Measurements from ENCODE around the gene C2orf72. TPM values are rescaled to one million over a fixed set of nuclear protein-coding genes. Genes with fewer than 3 reads are reported as not detected.

Gene C2orf72
- total and polyA plus RNA-seq, 2 of the 4 experiments (the other 2 are of a cell fraction), result 0.09 to 0.18 TPM

DNA sequence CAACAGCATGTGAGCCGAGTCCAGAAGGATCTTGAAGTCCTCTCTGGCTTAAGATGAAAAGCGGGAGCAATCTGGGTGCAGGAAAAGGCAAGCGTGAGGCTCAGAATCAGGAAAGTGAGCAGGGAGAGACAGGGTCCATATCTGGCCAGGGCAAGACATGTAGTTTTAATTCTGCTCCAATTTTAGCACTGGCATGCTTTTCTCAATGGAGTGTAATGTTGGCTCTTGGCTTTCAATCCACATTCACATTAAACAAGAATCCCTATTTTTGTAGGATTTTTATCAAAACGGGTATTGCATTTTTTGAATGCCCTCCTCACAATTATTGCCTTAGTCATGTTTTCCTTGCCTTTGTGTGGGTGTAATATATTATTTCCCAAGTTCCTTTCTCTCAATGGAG, 35.4 kb upstream of the C2orf72 start:
- Histone ChIP-seq H3K4me1 (ENCODE audit: control insufficient read depth, insufficient read depth, low read length) (no peaks in the 10 kb centered on the region), H2BK120ac (ENCODE audit: low read depth, low read length) (no peak overlapping the region), H3K4me2 (ENCODE audit: low read depth, low read length) (no peak overlapping the region), H3K27ac (ENCODE audit: insufficient read depth, low read length) (no peak overlapping the region), H2BK20ac (ENCODE audit: low read depth, low read length) (no peak overlapping the region), H3K27me3 (ENCODE audit: control insufficient read depth, insufficient read depth, low read length) (peaks cover 27% of the 10 kb centered on the region), H3K23ac (ENCODE audit: low read depth, low read length) (no peak overlapping the region), H2BK5ac (ENCODE audit: low read depth, low read length, poor library complexity, severe bottlenecking) (no peak overlapping the region), H3K4me3 (ENCODE audit: insufficient read depth, low read depth, low read length) (no peak overlapping the region), H2AK5ac (ENCODE audit: low read depth, low read length) (no peak overlapping the region), H3K36me3 (ENCODE audit: control insufficient read depth, insufficient read depth, low read length) (no peaks in the 10 kb centered on the region), H3K79me1 (ENCODE audit: low read depth in 1 of 2, low read length in 2 of 2) (no peaks in the 10 kb centered on the region), H2BK15ac (ENCODE audit: low read depth, low read length) (no peak overlapping the region), H3K14ac (replicated peaks; ENCODE audit: low read depth, low read length) (no peak overlapping the region), H4K8ac (ENCODE audit: low read depth in 2 of 2, low read length in 2 of 2) (no peak overlapping the region), H4K20me1 (ENCODE audit: insufficient read depth, low read length) (no peaks in the 10 kb centered on the region), H4K91ac (ENCODE audit: insufficient read depth, low read depth, low read length) (no peak overlapping the region), H3K18ac (ENCODE audit: low read depth, low read length) (no peak overlapping the region), H2AFZ (replicated peaks; ENCODE audit: low read length, poor library complexity) (no peak overlapping the region), H3K9ac (ENCODE audit: low read depth, low read length) (no peak overlapping the region), H4K5ac (ENCODE audit: low read depth, low read length) (no peak overlapping the region), H3K4ac (ENCODE audit: low read depth, low read length) (no peak overlapping the region), H2AK9ac (replicated peaks; ENCODE audit: low read depth, low read length, poor library complexity) (no peak overlapping the region), H3K9me3 (ENCODE audit: control insufficient read depth, insufficient read depth, low read length) (no peaks in the 10 kb centered on the region; the same call in 1 of the 2 replicates), H3K56ac (ENCODE audit: extremely low read depth, insufficient read depth, low read length) (no peak overlapping the region), H3K9me1 (ENCODE audit: insufficient read depth, low read length) (no peaks in the 10 kb centered on the region)
- dilution Hi-C loops (cut with HindIII; ENCODE audit: low sequenced_read_pairs, unreplicated experiment), result no loop called here
- TF ChIP-seq NFE2L2 (IDR thresholded peaks at IDR 0.05; ENCODE audit: low read depth, low read length) (no peak), CEBPB (IDR thresholded peaks at IDR 0.05; ENCODE audit: low read depth, low read length) (no peak), SMC3 (IDR thresholded peaks at IDR 0.05; ENCODE audit: low read depth, low read length) (no peak), USF2 (IDR thresholded peaks at IDR 0.05; ENCODE audit: low read depth, low read length) (no peak), ELK1 (IDR thresholded peaks at IDR 0.05; ENCODE audit: borderline replicate concordance, low read depth, low read length) (no peak), FOS (IDR thresholded peaks at IDR 0.05; ENCODE audit: low read depth, low read length) (no peak), RCOR1 (IDR thresholded peaks at IDR 0.05; ENCODE audit: insufficient replicate concordance, low read length) (no peak), POLR2A (IDR thresholded peaks at IDR 0.05; ENCODE audit: low read depth, low read length) (no peak), CHD1 (IDR thresholded peaks at IDR 0.05; ENCODE audit: low read depth, low read length) (no peak), RFX5 (IDR thresholded peaks at IDR 0.05; ENCODE audit: low read depth, low read length) (no peak), MAFK (IDR thresholded peaks at IDR 0.05; ENCODE audit: low read depth, low read length) (no peak), MXI1 (IDR thresholded peaks at IDR 0.05; ENCODE audit: borderline replicate concordance, low read depth, low read length) (no peak), MAZ (IDR thresholded peaks at IDR 0.05; ENCODE audit: borderline replicate concordance, low read depth, low read length) (no peak), BHLHE40 (IDR thresholded peaks at IDR 0.05; ENCODE audit: low read depth, low read length) (no peak), RAD21 (IDR thresholded peaks at IDR 0.05; ENCODE audit: low read length) (no peak)
- TF ChIP-seq, protein P1, sequence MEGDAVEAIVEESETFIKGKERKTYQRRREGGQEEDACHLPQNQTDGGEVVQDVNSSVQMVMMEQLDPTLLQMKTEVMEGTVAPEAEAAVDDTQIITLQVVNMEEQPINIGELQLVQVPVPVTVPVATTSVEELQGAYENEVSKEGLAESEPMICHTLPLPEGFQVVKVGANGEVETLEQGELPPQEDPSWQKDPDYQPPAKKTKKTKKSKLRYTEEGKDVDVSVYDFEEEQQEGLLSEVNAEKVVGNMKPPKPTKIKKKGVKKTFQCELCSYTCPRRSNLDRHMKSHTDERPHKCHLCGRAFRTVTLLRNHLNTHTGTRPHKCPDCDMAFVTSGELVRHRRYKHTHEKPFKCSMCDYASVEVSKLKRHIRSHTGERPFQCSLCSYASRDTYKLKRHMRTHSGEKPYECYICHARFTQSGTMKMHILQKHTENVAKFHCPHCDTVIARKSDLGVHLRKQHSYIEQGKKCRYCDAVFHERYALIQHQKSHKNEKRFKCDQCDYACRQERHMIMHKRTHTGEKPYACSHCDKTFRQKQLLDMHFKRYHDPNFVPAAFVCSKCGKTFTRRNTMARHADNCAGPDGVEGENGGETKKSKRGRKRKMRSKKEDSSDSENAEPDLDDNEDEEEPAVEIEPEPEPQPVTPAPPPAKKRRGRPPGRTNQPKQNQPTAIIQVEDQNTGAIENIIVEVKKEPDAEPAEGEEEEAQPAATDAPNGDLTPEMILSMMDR (conservative IDR thresholded peaks at IDR 0.05; ENCODE audit: low read depth, low read length), result no peak
- intact Hi-C loops (cut with micrococcal nuclease), result no loop called here
- BruUV-seq (replicated peaks), result no TSS peak
- in situ Hi-C loops (cut with MboI; ENCODE audit: low sequenced_read_pairs), result no loop called here
- DNase-seq (no peak), ATAC-seq (ENCODE audit: low read depth) (no peak)
- no CpG with 5 or more reads among the region's 4 CpGs for WGBS, 2 experiments (ENCODE audit: extremely low coverage in 2 of 2, insufficient read length in 1 of 2)
- ChIA-PET POLR2A (ENCODE audit: unreplicated experiment) (no interaction called here), CTCF (no interaction called here)

Data from IMR-90 (cell line).